GM10847 (cell line): ENCODE data around the gene DLEU7.

Source experiments
- POLR2A ChIP-seq: IDR thresholded peaks from 2 replicates; pipeline ENCODE4 v1.6.1; 2011; ENCODE audit not compliant: insufficient read length; ENCODE audit errors: extremely low read depth

DLEU7 gene

GRCh38 chr13:50826035-50826434, 17.5 kb downstream of the DLEU7 start:
- TF ChIP-seq POLR2A: no peak

- no peak for TF ChIP-seq POLR2A
Measured at GRCh38 chr13:50812242-50812641, 31.2 kb downstream of the DLEU7 start.

- no peak for TF ChIP-seq POLR2A
Measured at GRCh38 chr13:50810998-50811397, 32.5 kb downstream of the DLEU7 start.

GRCh38 chr13:50810468-50810867, 33.0 kb downstream of the DLEU7 start:
- TF ChIP-seq POLR2A: no peak

- no peak for TF ChIP-seq POLR2A
Measured at GRCh38 chr13:50809133-50810090, 34.1 kb downstream of the DLEU7 start.

- TF ChIP-seq POLR2A: no peak
Measured at GRCh38 chr13:50805805-50806204, 37.7 kb downstream of the DLEU7 start.

GRCh38 chr13:50801087-50801931, 42.2 kb downstream of the DLEU7 start:
- TF ChIP-seq POLR2A: no peak

- TF ChIP-seq POLR2A: no peak
Measured at GRCh38 chr13:50800091-50800739, 43.3 kb downstream of the DLEU7 start.

- TF ChIP-seq POLR2A: no peak
Measured at GRCh38 chr13:50798923-50799322, 44.6 kb downstream of the DLEU7 start.

GRCh38 chr13:50797091-50797490, 46.4 kb downstream of the DLEU7 start:
- TF ChIP-seq POLR2A: no peak

- no peak for TF ChIP-seq POLR2A
Measured at GRCh38 chr13:50796463-50796862, 47.0 kb downstream of the DLEU7 start.

- TF ChIP-seq POLR2A: no peak
Measured at GRCh38 chr13:50794226-50794625, 49.3 kb downstream of the DLEU7 start.

GRCh38 chr13:50793026-50793425, 50.5 kb downstream of the DLEU7 start:
- no peak for TF ChIP-seq POLR2A

- no peak for TF ChIP-seq POLR2A
Measured at GRCh38 chr13:50788551-50789210, 54.8 kb downstream of the DLEU7 start.

GRCh38 chr13:50787316-50788195, 55.9 kb downstream of the DLEU7 start:
- TF ChIP-seq POLR2A: no peak
